ENCODE results near the gene PRPSAP1.
"Not testable (repeated sequence)": the region's sequence is repeated elsewhere in the genome, so short reads cannot be mapped to it uniquely, and the experiment has no call there.

PRPSAP1 gene

GRCh38 chr17:76369379-76369778, 15.7 kb upstream of the PRPSAP1 start:
- peaks cover 2% of the 10 kb centered on the region for H3K4me1 ChIP-seq (ENCODE audit: control insufficient read depth, insufficient read depth, low read length)
- no peaks in the 10 kb centered on the region for H3K9me3 ChIP-seq (ENCODE audit: control insufficient read depth in 2 of 2, low read length in 2 of 2)
- no peaks in the 10 kb centered on the region for H3K27me3 ChIP-seq (ENCODE audit: control insufficient read depth in 1 of 2, insufficient read depth in 2 of 2, low read length in 2 of 2)
- H3K27ac ChIP-seq (ENCODE audit: low read length): no peak overlapping the region
- no peak overlapping the region for H3K4me3 ChIP-seq (ENCODE audit: low read length in 2 of 2)
- no peaks in the 10 kb centered on the region for H3K36me3 ChIP-seq (ENCODE audit: control insufficient read depth in 2 of 2, insufficient read depth in 2 of 2, low read length in 2 of 2)
- H3K9ac ChIP-seq (ENCODE audit: low read length in 2 of 2): no peak overlapping the region

- Histone ChIP-seq H3K27ac (ENCODE audit: low read length) (no peak overlapping the region), H3K9ac (ENCODE audit: low read length in 2 of 2) (no peak overlapping the region), H3K36me3 (ENCODE audit: control insufficient read depth in 2 of 2, insufficient read depth in 2 of 2, low read length in 2 of 2) (no peaks in the 10 kb centered on the region), H3K27me3 (ENCODE audit: control insufficient read depth in 1 of 2, insufficient read depth in 2 of 2, low read length in 2 of 2) (no peaks in the 10 kb centered on the region), H3K9me3 (ENCODE audit: control insufficient read depth in 2 of 2, low read length in 2 of 2) (no peaks in the 10 kb centered on the region), H3K4me1 (ENCODE audit: control insufficient read depth, insufficient read depth, low read length) (peaks cover 2% of the 10 kb centered on the region), H3K4me3 (ENCODE audit: low read length in 2 of 2) (no peak overlapping the region)
Observed at GRCh38 chr17:76368545-76368944, 14.8 kb upstream of the PRPSAP1 start.

- Histone ChIP-seq H3K4me3 (ENCODE audit: low read length in 2 of 2) (no peak overlapping the region), H3K9ac (ENCODE audit: low read length in 2 of 2) (no peak overlapping the region), H3K27me3 (ENCODE audit: control insufficient read depth in 1 of 2, insufficient read depth in 2 of 2, low read length in 2 of 2) (no peaks in the 10 kb centered on the region), H3K4me1 (ENCODE audit: control insufficient read depth, insufficient read depth, low read length) (peaks cover 2% of the 10 kb centered on the region), H3K9me3 (ENCODE audit: control insufficient read depth in 2 of 2, low read length in 2 of 2) (no peaks in the 10 kb centered on the region), H3K27ac (ENCODE audit: low read length) (no peak overlapping the region), H3K36me3 (ENCODE audit: control insufficient read depth in 2 of 2, insufficient read depth in 2 of 2, low read length in 2 of 2) (no peaks in the 10 kb centered on the region)
Observed at GRCh38 chr17:76367642-76368041, 13.9 kb upstream of the PRPSAP1 start.

- Histone ChIP-seq H3K9ac (ENCODE audit: low read length in 2 of 2) (no peak overlapping the region), H3K27ac (ENCODE audit: low read length) (no peak overlapping the region), H3K4me1 (ENCODE audit: control insufficient read depth, insufficient read depth, low read length) (peaks cover 8% of the 10 kb centered on the region), H3K36me3 (ENCODE audit: control insufficient read depth in 2 of 2, insufficient read depth in 2 of 2, low read length in 2 of 2) (no peaks in the 10 kb centered on the region), H3K9me3 (ENCODE audit: control insufficient read depth in 2 of 2, low read length in 2 of 2) (no peaks in the 10 kb centered on the region), H3K4me3 (ENCODE audit: low read length in 2 of 2) (no peak overlapping the region), H3K27me3 (ENCODE audit: control insufficient read depth in 1 of 2, insufficient read depth in 2 of 2, low read length in 2 of 2) (no peaks in the 10 kb centered on the region)
Observed at GRCh38 chr17:76366247-76366646, 12.5 kb upstream of the PRPSAP1 start.

GRCh38 chr17:76365256-76365903, 11.7 kb upstream of the PRPSAP1 start:
- no peaks in the 10 kb centered on the region for H3K9me3 ChIP-seq (ENCODE audit: control insufficient read depth in 2 of 2, low read length in 2 of 2)

GRCh38 chr17:76363107-76363842, 9.6 kb upstream of the PRPSAP1 start:
- no peak overlapping the region for H3K27ac ChIP-seq (ENCODE audit: low read length)
- no peak overlapping the region for H3K4me3 ChIP-seq (ENCODE audit: low read length in 2 of 2)
- peaks cover 6% of the 10 kb centered on the region for H3K4me1 ChIP-seq (ENCODE audit: control insufficient read depth, insufficient read depth, low read length)
- H3K9ac ChIP-seq (ENCODE audit: low read length in 2 of 2): no peak overlapping the region
- H3K9me3 ChIP-seq (ENCODE audit: control insufficient read depth in 2 of 2, low read length in 2 of 2): no peaks in the 10 kb centered on the region
- no peaks in the 10 kb centered on the region for H3K27me3 ChIP-seq (ENCODE audit: control insufficient read depth in 1 of 2, insufficient read depth in 2 of 2, low read length in 2 of 2)
- H3K36me3 ChIP-seq (ENCODE audit: control insufficient read depth in 2 of 2, insufficient read depth in 2 of 2, low read length in 2 of 2): no peaks in the 10 kb centered on the region

More at GRCh38 chr17:76365256-76365903, 11.7 kb upstream of the PRPSAP1 start:
- no peak overlapping the region for H3K9ac ChIP-seq (ENCODE audit: low read length in 2 of 2)
- H3K27ac ChIP-seq (ENCODE audit: low read length): no peak overlapping the region
- H3K4me1 ChIP-seq (ENCODE audit: control insufficient read depth, insufficient read depth, low read length): peaks cover 8% of the 10 kb centered on the region
- H3K36me3 ChIP-seq (ENCODE audit: control insufficient read depth in 2 of 2, insufficient read depth in 2 of 2, low read length in 2 of 2): no peaks in the 10 kb centered on the region
- no peaks in the 10 kb centered on the region for H3K27me3 ChIP-seq (ENCODE audit: control insufficient read depth in 1 of 2, insufficient read depth in 2 of 2, low read length in 2 of 2)
- no peak overlapping the region for H3K4me3 ChIP-seq (ENCODE audit: low read length in 2 of 2)

- Histone ChIP-seq H3K27ac (ENCODE audit: low read length) (no peak overlapping the region), H3K9ac (ENCODE audit: low read length in 2 of 2) (no peak overlapping the region), H3K4me3 (ENCODE audit: low read length in 2 of 2) (no peak overlapping the region), H3K27me3 (ENCODE audit: control insufficient read depth in 1 of 2, insufficient read depth in 2 of 2, low read length in 2 of 2) (no peaks in the 10 kb centered on the region), H3K36me3 (ENCODE audit: control insufficient read depth in 2 of 2, insufficient read depth in 2 of 2, low read length in 2 of 2) (no peaks in the 10 kb centered on the region), H3K4me1 (ENCODE audit: control insufficient read depth, insufficient read depth, low read length) (peaks cover 6% of the 10 kb centered on the region), H3K9me3 (ENCODE audit: control insufficient read depth in 2 of 2, low read length in 2 of 2) (no peaks in the 10 kb centered on the region)
Observed at GRCh38 chr17:76360461-76360860, 6.7 kb upstream of the PRPSAP1 start.

GRCh38 chr17:76359776-76360175, 6.1 kb upstream of the PRPSAP1 start:
- not testable (repeated sequence) for H3K4me3 ChIP-seq (ENCODE audit: low read length in 2 of 2); H3K27me3 ChIP-seq (ENCODE audit: control insufficient read depth in 1 of 2, insufficient read depth in 2 of 2, low read length in 2 of 2); H3K27ac ChIP-seq (ENCODE audit: low read length); H3K9ac ChIP-seq (ENCODE audit: low read length in 2 of 2); H3K4me1 ChIP-seq (ENCODE audit: control insufficient read depth, insufficient read depth, low read length); H3K36me3 ChIP-seq (ENCODE audit: control insufficient read depth in 2 of 2, insufficient read depth in 2 of 2, low read length in 2 of 2); H3K9me3 ChIP-seq (ENCODE audit: control insufficient read depth in 2 of 2, low read length in 2 of 2)

GRCh38 chr17:76359375-76359774, 5.7 kb upstream of the PRPSAP1 start:
- Histone ChIP-seq H3K4me1 (ENCODE audit: control insufficient read depth, insufficient read depth, low read length) (peaks cover 7% of the 10 kb centered on the region), H3K9me3 (ENCODE audit: control insufficient read depth in 2 of 2, low read length in 2 of 2) (no peaks in the 10 kb centered on the region), H3K36me3 (ENCODE audit: control insufficient read depth in 2 of 2, insufficient read depth in 2 of 2, low read length in 2 of 2) (no peaks in the 10 kb centered on the region), H3K9ac (ENCODE audit: low read length in 2 of 2) (no peak overlapping the region), H3K4me3 (ENCODE audit: low read length in 2 of 2) (no peak overlapping the region), H3K27me3 (ENCODE audit: control insufficient read depth in 1 of 2, insufficient read depth in 2 of 2, low read length in 2 of 2) (no peaks in the 10 kb centered on the region), H3K27ac (ENCODE audit: low read length) (no peak overlapping the region)

- Histone ChIP-seq H3K9me3 (ENCODE audit: control insufficient read depth in 2 of 2, low read length in 2 of 2) (no peaks in the 10 kb centered on the region), H3K27ac (ENCODE audit: low read length) (no peak overlapping the region), H3K4me1 (ENCODE audit: control insufficient read depth, insufficient read depth, low read length) (peaks cover 13% of the 10 kb centered on the region), H3K4me3 (ENCODE audit: low read length in 2 of 2) (no peak overlapping the region), H3K9ac (ENCODE audit: low read length in 2 of 2) (no peak overlapping the region), H3K36me3 (ENCODE audit: control insufficient read depth in 2 of 2, insufficient read depth in 2 of 2, low read length in 2 of 2) (no peaks in the 10 kb centered on the region), H3K27me3 (ENCODE audit: control insufficient read depth in 1 of 2, insufficient read depth in 2 of 2, low read length in 2 of 2) (no peaks in the 10 kb centered on the region)
Observed at GRCh38 chr17:76357597-76358158, 4.0 kb upstream of the PRPSAP1 start.

Data from stomach smooth muscle (tissue), 2 donors.